HG03097 (cell line): ENCODE results near the gene AHRR.
"Not testable (repeated sequence)": the region's sequence is repeated elsewhere in the genome, so short reads cannot be mapped to it uniquely, and the experiment has no call there.

Experiments
- ATAC-seq: cut with Tn5 transposase; IDR thresholded peaks from one replicate; pipeline ENCODE4 v1.9.1; 2021; ENCODE audit not compliant: unreplicated experiment, low FRiP score

AHRR gene

DNA sequence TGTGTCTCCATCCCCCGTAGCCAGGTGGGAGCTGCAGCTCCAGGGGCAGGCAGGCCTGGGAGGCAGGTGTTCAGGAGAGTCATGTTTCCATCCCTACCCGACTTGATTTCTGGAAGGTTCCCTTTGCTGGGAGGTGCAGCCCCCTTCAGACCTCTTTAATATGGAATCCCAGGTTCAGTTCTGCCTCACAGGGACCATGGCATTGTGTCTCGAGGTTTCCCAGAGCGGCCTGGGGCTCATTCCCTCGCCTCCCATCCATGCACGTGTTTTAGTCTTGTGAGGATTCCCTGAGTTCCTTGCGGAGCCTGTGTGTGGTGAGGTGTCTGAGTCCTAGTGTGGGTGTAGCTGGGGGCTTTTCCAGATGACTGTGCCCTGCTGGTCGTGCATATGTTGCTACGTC is 16.5 kb upstream of the AHRR start:
- ATAC-seq: no peak

- no peak for ATAC-seq
Measured at GRCh38 chr5:305459-305858, 16.1 kb upstream of the AHRR start.

DNA sequence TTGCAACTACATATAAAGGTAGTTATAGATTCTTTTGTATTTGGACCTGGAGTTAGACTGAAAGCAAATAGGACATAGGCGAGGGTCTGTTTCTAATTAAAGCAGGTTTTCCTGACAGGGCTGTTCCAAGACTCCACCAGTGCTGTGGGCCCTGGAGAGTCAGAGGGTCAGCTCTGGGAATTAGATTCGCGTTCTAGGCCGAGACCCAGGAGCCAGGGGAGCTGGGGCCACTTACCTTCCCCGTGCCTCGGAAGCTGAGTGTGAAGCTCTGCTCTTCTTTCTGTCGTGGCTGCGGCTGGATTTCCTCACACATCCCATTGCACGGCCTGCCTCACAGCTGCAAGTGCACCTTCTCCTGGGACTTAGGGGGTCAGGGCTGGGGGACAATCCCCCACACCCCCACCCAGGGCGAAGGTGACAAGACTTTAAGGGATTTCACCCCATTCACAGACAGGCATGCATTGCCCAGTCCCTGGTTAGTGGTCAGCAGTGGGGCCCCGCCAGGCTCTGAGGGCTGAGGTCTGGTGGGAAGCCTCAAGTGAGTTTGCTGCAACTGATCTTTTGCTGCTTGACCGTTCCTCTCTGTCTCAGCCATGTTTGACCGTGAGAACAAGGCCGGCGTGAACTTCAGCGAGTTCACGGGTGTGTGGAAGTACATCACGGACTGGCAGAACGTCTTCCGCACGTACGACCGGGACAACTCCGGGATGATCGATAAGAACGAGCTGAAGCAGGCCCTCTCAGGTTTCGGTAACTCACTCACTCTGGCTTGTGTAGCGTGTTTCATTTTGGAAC is 15.3 kb upstream of the AHRR start:
- ATAC-seq: no peak

- ATAC-seq: no peak
Measured at GRCh38 chr5:307306-307705, 14.2 kb upstream of the AHRR start.

- ATAC-seq: no peak
Measured at GRCh38 chr5:307794-308579, 13.5 kb upstream of the AHRR start.

DNA sequence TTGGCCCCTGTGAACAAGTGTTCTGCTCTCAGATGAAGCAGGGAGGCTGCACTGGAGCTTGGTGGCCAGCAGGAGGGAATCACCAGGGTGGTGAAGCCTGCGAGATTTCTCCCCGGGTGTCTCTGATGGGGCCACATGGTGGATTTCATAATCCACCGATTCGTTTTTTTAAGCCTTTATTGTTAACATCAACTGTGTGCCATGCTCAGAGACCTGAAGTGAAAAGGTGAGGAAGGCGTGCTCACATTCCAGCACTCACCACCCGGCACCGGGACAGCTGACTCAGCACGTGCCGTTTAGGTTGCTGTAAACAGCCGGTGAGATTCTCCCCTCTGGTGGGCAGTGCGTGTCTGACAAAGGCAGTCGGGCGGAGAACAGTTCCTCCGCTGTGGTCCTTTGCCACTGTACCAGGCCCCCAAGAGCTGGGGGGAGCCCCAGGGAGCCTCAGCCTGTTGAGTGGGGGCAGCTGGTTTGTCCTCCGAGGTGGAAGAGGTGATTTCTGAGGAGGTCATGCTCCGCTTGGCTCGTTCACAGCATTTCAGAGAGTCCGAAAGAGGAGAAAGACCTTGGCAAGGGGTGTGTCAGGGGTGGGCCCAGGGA is 12.7 kb upstream of the AHRR start:
- no peak for ATAC-seq

DNA sequence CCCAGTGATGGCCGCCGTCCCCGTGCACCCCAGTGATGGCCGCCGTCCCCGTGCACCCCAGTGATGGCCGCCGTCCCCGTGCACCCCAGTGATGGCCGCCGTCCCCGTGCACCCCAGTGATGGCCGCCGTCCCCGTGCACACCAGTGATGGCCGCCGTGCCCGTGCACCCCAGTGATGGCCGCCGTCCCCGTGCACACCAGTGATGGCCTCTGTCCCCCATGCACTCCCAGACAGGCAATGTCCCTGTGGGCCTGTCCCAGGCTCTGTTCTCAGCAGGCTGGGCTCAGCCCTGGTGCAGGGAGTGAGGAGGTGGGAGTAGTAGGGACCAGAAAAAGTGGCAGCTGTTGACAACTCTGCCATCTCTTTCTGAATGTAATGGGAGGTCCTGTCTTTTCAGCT is 11.7 kb upstream of the AHRR start:
- not testable (repeated sequence) for ATAC-seq

DNA sequence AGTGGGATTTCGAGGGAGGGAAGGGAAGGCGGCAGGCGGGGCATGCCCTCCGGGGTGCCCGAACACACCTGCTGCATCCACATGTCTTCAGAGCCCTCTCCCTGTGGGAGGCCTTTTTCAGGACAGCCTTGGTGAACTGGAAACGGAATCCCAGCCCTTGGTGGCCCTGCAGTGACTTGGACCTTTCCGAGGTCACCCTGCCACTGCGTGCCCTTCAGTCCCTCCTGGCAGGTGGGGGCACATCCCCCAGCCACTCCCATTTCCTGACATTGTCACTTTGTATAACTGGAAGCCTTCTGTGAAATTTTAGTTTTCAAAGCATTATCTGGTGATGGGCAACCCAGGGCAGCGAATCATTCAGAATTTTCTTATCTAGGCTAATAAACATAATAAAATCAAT is 11.0 kb upstream of the AHRR start:
- ATAC-seq: no peak

GRCh38 chr5:310941-311434 is 10.5 kb upstream of the AHRR start:
- no peak for ATAC-seq

- no peak for ATAC-seq
Measured at GRCh38 chr5:311963-312362, 9.6 kb upstream of the AHRR start.

- ATAC-seq: no peak
Measured at GRCh38 chr5:312845-313244, 8.7 kb upstream of the AHRR start.

GRCh38 chr5:313265-313664 is 8.2 kb upstream of the AHRR start:
- ATAC-seq: no peak

GRCh38 chr5:313806-314376 is 7.6 kb upstream of the AHRR start:
- ATAC-seq: no peak

DNA sequence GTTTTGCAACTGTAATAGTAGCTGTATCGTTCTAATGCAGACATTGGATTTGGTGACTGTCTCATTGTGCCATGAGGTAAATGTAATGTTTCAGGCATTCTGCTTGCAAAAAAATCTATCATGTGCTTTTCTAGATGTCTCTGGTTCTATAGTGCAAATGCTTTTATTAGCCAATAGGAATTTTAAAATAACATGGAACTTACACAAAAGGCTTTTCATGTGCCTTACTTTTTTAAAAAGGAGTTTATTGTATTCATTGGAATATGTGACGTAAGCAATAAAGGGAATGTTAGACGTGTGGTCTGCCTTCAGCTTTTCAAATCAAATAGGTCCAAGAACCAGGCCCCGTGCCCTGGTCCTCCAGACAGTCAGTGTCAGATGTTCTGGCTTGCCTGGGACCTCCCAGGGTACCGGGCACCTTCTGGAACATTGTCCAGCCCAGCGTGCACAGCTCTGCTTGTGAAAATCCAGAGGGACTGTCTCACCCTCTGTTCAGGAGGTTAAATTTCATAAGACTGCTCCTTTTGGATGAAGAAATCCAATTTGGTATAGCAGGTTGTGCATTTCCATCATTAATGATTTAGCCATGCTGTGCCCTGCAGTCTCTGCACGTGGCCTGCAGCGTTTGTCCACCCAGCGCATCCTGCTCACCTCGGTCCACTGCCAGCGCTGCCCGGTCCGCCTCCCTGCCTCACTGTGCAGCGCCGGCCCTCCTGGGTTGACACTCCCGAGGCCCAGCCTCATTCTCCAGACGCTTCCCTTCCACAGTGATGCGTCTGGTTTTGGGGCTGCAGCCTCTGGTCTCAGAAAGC is 6.6 kb upstream of the AHRR start:
- ATAC-seq: no peak

DNA sequence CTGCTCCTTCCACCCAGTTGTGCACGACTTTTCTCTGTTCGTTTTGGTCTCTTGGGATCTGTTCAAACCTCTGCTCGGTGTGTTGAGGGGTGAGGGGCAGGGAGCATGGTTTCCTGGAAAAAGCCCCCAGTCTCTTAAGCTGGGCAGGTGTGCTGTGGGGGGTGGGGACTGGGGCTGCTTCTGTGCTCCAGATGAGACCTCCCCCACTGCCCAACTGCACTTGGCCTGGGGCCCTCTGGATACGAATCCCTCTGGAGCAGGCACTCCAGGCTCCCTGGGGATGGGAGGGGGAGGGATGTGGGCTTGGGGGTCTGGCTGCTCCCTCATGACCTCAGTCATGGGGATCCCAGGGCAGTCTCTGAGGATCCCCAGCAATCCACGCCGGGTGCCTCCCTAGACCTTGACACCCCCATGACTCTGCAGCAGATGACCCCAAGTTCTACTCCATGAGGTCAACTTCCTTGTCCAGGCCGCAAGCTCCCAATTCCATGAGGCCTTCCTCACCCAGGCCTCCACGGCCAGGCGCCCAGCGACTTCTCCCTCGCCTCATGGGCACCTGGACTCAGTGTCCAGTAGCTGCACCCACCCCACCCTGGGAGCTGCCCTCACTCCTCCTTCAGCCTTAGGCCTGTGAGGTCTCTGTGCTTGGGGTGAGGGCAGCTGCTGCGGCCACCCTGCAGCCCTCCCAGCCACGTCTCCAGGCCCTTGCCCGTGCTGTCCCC is 5.9 kb upstream of the AHRR start:
- no peak for ATAC-seq

DNA sequence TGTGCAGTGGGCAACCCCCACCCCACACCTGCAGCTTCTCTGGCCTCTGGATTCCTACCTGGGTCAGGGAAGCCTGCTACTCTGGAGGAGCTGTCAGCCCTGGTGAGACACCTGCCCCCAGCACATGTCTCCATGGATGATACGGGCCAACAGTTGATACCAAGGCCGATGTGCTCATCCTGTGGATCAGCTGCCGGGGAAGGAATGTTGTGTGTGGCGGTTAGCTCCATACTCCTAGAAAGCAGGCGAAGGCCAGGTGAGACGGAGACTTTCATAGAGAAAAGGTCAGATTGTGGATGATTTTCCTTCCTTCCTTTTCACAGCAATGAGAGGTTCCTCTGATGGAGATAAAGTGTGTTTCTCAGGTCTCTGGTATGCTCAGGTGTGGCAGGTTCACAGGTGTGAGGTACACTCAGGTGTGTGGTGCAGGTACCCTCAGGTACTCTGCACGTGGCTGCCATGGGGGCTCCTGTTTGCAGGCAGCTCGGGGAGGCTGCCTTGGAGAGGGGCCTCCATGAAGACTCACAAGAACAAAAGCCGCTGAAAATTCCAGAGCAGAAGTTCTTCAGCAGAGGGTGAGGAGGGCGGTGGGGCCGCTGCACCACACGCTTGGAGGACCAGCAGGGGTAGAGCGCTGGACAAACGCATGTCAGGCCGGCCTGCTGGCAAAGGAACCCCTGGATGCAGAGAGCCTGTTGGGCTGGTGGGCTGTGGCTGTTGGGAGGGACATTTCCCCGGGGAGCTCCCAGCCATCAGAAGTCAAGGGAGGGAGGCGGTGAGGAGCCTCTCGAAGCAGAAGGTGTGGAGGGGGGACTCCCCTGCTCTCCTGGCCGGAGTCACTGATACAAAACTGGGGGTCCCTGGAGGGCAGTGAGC is 5.1 kb upstream of the AHRR start:
- ATAC-seq: no peak

GRCh38 chr5:317086-317811 is 4.3 kb upstream of the AHRR start:
- peak; percentile 51 for ATAC-seq

GRCh38 chr5:318341-318897 is 3.1 kb upstream of the AHRR start:
- no peak for ATAC-seq
